Activated CD4-positive, CD25-positive, alpha-beta regulatory T cell treated with anti-CD3 and anti-CD28 coated beads, Interleukin-2, amount 50 U/mL, for 72 hours (primary cell): Measurements from ENCODE around the gene GGCT.

ENCODE experiments used
- DNase-seq: peaks from one replicate; pipeline ENCODE4 v3.0.0; 2021

Gene GGCT

DNA sequence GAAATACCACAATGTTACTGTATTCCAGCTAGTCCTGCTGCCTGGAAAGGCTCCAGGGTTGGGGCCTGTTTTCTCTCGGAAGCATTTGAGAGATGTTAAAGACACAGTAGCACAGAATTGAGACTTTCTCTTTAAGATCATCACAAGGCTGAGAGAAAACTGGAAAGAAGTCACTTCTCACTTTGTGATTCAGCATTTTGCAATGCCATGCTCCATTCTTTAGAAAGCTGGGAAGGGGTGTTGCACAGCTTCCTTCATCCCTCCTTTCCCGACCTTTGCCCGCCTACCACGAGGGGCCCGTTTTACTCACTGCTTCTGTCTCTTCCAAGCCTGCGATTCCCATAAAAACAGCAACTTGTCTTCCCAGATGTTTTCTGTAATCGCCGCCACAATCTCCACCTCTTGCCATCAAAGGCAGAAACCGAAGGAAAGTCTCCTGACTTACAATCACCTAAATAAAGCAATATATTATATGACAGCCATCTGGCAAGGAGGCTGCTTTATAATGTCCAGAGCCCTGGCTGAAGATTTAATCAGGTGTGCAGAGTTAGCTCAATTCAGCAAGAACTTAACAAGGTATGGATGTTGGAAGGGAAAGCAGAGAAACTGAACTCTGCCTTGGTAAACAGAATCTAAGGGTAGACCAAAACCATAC is 44.9 kb downstream of the GGCT start:
- no peak for DNase-seq

GRCh38 chr7:30458311-30458710 is 46.3 kb downstream of the GGCT start:
- no peak for DNase-seq

- no peak for DNase-seq
These were observed 50.7 kb downstream of the GGCT start for GRCh38 chr7:30453921-30454320.

GRCh38 chr7:30453016-30453415 is 51.6 kb downstream of the GGCT start:
- no peak for DNase-seq

GRCh38 chr7:30452280-30452930 is 52.2 kb downstream of the GGCT start:
- DNase-seq: no peak

DNA sequence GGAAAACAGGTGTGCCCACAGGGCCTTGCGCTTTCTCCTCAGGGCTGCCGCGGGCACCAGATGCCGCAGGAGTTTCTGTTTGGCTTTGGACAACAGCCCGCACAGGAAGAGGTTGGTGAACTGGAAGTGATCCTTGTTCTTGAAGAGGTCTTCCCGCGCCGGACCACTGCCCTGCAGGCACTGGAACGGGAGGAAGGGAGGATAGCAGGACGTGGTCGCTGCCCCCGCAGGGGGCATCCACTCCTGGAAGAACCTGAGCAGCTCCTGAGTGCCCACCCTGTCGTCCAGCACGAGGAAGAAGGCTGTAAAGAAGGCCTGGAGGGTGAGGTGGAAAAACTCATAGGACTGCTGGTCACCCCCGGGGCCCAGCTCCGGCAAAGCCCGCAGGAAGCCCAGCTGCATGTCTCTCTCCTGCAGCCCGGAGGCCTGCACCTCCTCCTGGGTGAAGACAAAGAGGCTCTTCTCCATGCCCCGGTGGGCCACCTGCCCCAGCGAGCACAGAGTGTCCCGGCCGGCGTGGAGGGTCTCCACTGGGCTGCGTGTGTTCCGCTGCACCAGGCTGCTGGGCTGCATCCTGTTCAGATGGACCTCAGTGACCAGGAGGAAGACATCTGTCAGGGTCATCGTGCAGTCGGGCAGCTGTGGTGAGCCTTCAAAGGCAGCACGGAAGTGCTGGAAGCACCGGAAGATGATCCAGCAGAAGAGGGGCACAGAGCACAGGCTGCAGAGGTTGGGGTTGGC is 52.9 kb downstream of the GGCT start:
- no peak for DNase-seq

- DNase-seq: no peak
These were observed 53.6 kb downstream of the GGCT start for GRCh38 chr7:30450983-30451497.

GRCh38 chr7:30450240-30450982 is 54.2 kb downstream of the GGCT start:
- DNase-seq: no peak

- no peak for DNase-seq
These were observed 56.0 kb downstream of the GGCT start for GRCh38 chr7:30448461-30449189.

GRCh38 chr7:30447466-30447865 is 57.2 kb downstream of the GGCT start:
- DNase-seq: no peak
